Smooth muscle cell (in vitro differentiated cells): Measurements from ENCODE around the gene RAN. TPM values are rescaled to one million over a fixed set of nuclear protein-coding genes. Genes with fewer than 3 reads are reported as not detected.

Experiments used
- DNase-seq: peaks from one replicate; lab custom pipeline; 2025; ENCODE audit not compliant: unreplicated experiment; lab: John Stamatoyannopoulos, UW
- H2AFZ ChIP-seq: fragments of 200-600 bp; sonication (generic); 2 replicates; pipeline ENCODE4 v1.6.0; 2016; ENCODE audit warnings: antibody characterized with exemption, low read depth, mild to moderate bottlenecking
- H3F3A ChIP-seq: fragments of 200-600 bp; sonication (generic); 2 replicates; pipeline ENCODE4 v1.6.0; 2017; ENCODE audit warnings: antibody characterized with exemption, low read depth
- H3K27ac ChIP-seq: fragments of 200-600 bp; sonication (generic); 2 replicates; pipeline ENCODE4 v1.5.1; 2016; ENCODE audit warnings: low read depth, mild to moderate bottlenecking
- H3K27me3 ChIP-seq: fragments of 200-600 bp; sonication (generic); 2 replicates; pipeline ENCODE4 v1.6.1; 2016; ENCODE audit warnings: low read depth, mild to moderate bottlenecking
- H3K36me3 ChIP-seq: fragments of 200-600 bp; sonication (generic); 2 replicates; pipeline ENCODE4 v1.5.1; 2016; ENCODE audit warnings: low read depth
- H3K4me1 ChIP-seq: fragments of 200-600 bp; sonication (generic); 2 replicates; pipeline ENCODE4 v1.5.1; 2016; ENCODE audit warnings: low read depth
- H3K4me2 ChIP-seq: fragments of 200-600 bp; sonication (generic); 2 replicates; pipeline ENCODE4 v1.6.0; 2016; ENCODE audit warnings: mild to moderate bottlenecking
- H3K4me3 ChIP-seq: fragments of 200-600 bp; sonication (generic); 2 replicates; pipeline ENCODE4 v1.5.1; 2016; ENCODE audit warnings: mild to moderate bottlenecking
- H3K79me2 ChIP-seq: fragments of 200-600 bp; sonication (generic); 2 replicates; pipeline ENCODE4 v1.6.0; 2016; ENCODE audit warnings: low read depth, mild to moderate bottlenecking
- H3K9ac ChIP-seq: fragments of 200-600 bp; sonication (generic); 2 replicates; pipeline ENCODE4 v1.6.0; 2016; ENCODE audit warnings: low read depth
- H3K9me3 ChIP-seq: fragments of 200-600 bp; sonication (generic); replicated peaks from 2 replicates; pipeline ENCODE4 v1.5.1; 2016; ENCODE audit warnings: low read depth
- H4K20me1 ChIP-seq: fragments of 200-600 bp; sonication (generic); 2 replicates; pipeline ENCODE4 v1.6.0; 2016; ENCODE audit warnings: low read depth
- CTCF ChIP-seq: fragments of 200-600 bp; sonication (generic); IDR thresholded peaks from 2 replicates; pipeline ENCODE4 v1.5.1; 2017; ENCODE audit warnings: borderline replicate concordance, mild to moderate bottlenecking, antibody characterized with exemption; ENCODE audit not compliant: insufficient read depth, poor library complexity, severe bottlenecking
- WGBS: methylation state at CpG from one replicate; pipeline ENCODE4 v1.1.7; 2016; ENCODE audit warnings: low lambda C conversion rate; 5-methylcytosine and 5-hydroxymethylcytosine counted together
- polyA plus RNA-seq: library from polyadenylated mRNA; unstranded; fragments of >200 nt; fragmentation: Nextera tagmentation; extraction: Ambion mirVana; gene quantifications from 2 replicates; pipeline ENCODE4 v1.2.1, GENCODE V29; 2016
- total RNA-seq: library from RNA; depleted of rRNA; stranded (reverse); fragments of >200 nt; gene quantifications from 2 replicates; pipeline ENCODE4 v1.2.3, GENCODE V29; 2014

Gene RAN
- total and polyA plus RNA-seq, 2 experiments from 2014 or later = 367 to 595 TPM

- Histone ChIP-seq H4K20me1 (peaks cover 96% of the 10 kb centered on the region), H3K27me3 (no peaks in the 10 kb centered on the region), H3K27ac (no peak overlapping the region), H3K4me2 (no peak overlapping the region), H3K9ac (no peak overlapping the region), H3K36me3 (no peaks in the 10 kb centered on the region), H3K9me3 (no peaks in the 10 kb centered on the region), H3K4me1 (peaks cover 4% of the 10 kb centered on the region), H3K4me3 (no peak overlapping the region), H3K79me2 (peaks cover 52% of the 10 kb centered on the region), H3F3A (no peaks in the 10 kb centered on the region), H2AFZ (no peak overlapping the region)
- DNase-seq = no peak
- TF ChIP-seq CTCF = no peak
- 86% methylated on average over 14 of the region's 14 CpGs for WGBS
Observed at GRCh38 chr12:130830246-130830551, 41.7 kb upstream of the RAN start.

- no peak overlapping the region for H3K4me2 ChIP-seq
Observed at GRCh38 chr12:130831246-130831645, 40.6 kb upstream of the RAN start.

GRCh38 chr12:130831876-130832405 is 39.9 kb upstream of the RAN start:
- no peak overlapping the region for H2AFZ ChIP-seq
- no peak for TF ChIP-seq CTCF
- H4K20me1 ChIP-seq = peaks cover 99% of the 10 kb centered on the region
- DNase-seq = no peak
- peaks cover 4% of the 10 kb centered on the region for H3K4me1 ChIP-seq
- no peak overlapping the region for H3K9ac ChIP-seq
- H3K27ac ChIP-seq = no peak overlapping the region
- H3F3A ChIP-seq = no peaks in the 10 kb centered on the region
- no peaks in the 10 kb centered on the region for H3K27me3 ChIP-seq
- WGBS = 90% methylated on average over 5 of the region's 5 CpGs
- peaks cover 64% of the 10 kb centered on the region for H3K79me2 ChIP-seq
- no peak overlapping the region for H3K4me2 ChIP-seq
- no peak overlapping the region for H3K4me3 ChIP-seq
- no peaks in the 10 kb centered on the region for H3K36me3 ChIP-seq
- H3K9me3 ChIP-seq = no peaks in the 10 kb centered on the region

More at GRCh38 chr12:130831246-130831645, 40.6 kb upstream of the RAN start:
- H3K27ac ChIP-seq = no peak overlapping the region
- no peaks in the 10 kb centered on the region for H3F3A ChIP-seq
- H3K27me3 ChIP-seq = no peaks in the 10 kb centered on the region
- no peak overlapping the region for H2AFZ ChIP-seq
- no peak for DNase-seq
- H3K79me2 ChIP-seq = peaks cover 57% of the 10 kb centered on the region
- H3K4me1 ChIP-seq = peaks cover 4% of the 10 kb centered on the region
- peaks cover 97% of the 10 kb centered on the region for H4K20me1 ChIP-seq
- no peaks in the 10 kb centered on the region for H3K36me3 ChIP-seq
- no peaks in the 10 kb centered on the region for H3K9me3 ChIP-seq
- TF ChIP-seq CTCF = no peak
- H3K4me3 ChIP-seq = no peak overlapping the region
- no peak overlapping the region for H3K9ac ChIP-seq
- WGBS = 91% methylated on average over 4 of the region's 4 CpGs

- Histone ChIP-seq H3K4me2 (peak overlapping the region; percentile 61), H3K4me3 (no peak overlapping the region), H3K27ac (no peak overlapping the region), H3K9ac (no peak overlapping the region), H3K4me1 (peaks cover 4% of the 10 kb centered on the region), H3K27me3 (no peaks in the 10 kb centered on the region), H3K9me3 (no peaks in the 10 kb centered on the region), H2AFZ (no peak overlapping the region), H3F3A (no peaks in the 10 kb centered on the region), H3K36me3 (no peaks in the 10 kb centered on the region), H3K79me2 (peaks cover 71% of the 10 kb centered on the region), H4K20me1 (peaks cover 99% of the 10 kb centered on the region)
- no peak for DNase-seq
- 58% methylated on average over 17 of the region's 17 CpGs for WGBS
- no peak for TF ChIP-seq CTCF
Observed at GRCh38 chr12:130832561-130833209, 39.2 kb upstream of the RAN start.
